ENCODE measurements around the gene CIAO3.

- TF ChIP-seq CTCF (IDR thresholded peaks at IDR 0.05) (peak; percentile 79), TCF7 (CRISPR knock-in tag; IDR thresholded peaks at IDR 0.05; ENCODE audit: low read depth) (no peak), RELA (CRISPR knock-in tag; IDR thresholded peaks at IDR 0.05; ENCODE audit: borderline replicate concordance) (peak; percentile 80; the same call in 1 of the 2 replicates), ZNF423 (CRISPR knock-in tag; IDR thresholded peaks at IDR 0.05) (peak; percentile 82), USF2 (CRISPR knock-in tag; IDR thresholded peaks at IDR 0.05) (peak; percentile 67), STAT6 (CRISPR knock-in tag; conservative IDR thresholded peaks at IDR 0.05; ENCODE audit: low read depth) (no peak), TEAD4 (CRISPR knock-in tag; IDR thresholded peaks at IDR 0.05) (no peak), JUN (CRISPR knock-in tag; IDR thresholded peaks at IDR 0.05) (peak; percentile 55), ZNF121 (CRISPR knock-in tag; IDR thresholded peaks at IDR 0.05) (no peak)
- TF ChIP-seq, protein P1, sequence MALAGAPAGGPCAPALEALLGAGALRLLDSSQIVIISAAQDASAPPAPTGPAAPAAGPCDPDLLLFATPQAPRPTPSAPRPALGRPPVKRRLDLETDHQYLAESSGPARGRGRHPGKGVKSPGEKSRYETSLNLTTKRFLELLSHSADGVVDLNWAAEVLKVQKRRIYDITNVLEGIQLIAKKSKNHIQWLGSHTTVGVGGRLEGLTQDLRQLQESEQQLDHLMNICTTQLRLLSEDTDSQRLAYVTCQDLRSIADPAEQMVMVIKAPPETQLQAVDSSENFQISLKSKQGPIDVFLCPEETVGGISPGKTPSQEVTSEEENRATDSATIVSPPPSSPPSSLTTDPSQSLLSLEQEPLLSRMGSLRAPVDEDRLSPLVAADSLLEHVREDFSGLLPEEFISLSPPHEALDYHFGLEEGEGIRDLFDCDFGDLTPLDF (CRISPR knock-in tag; IDR thresholded peaks at IDR 0.05): no peak; the same call in 1 of the 2 replicates
Observed at GRCh38 chr16:740764-741505, at the start of gene CIAO3.
